A673 (cell line): Measurements from ENCODE around the gene PALD1. TPM values are rescaled to one million over a fixed set of nuclear protein-coding genes. Genes with fewer than 3 reads are reported as not detected.

ENCODE experiments used
- BruUV-seq: library from RNA; stranded (reverse); fragments of 400-500 nt; replicated peaks from 2 replicates; lab custom pipeline; 2021; lab: Mats Ljungman, UMichigan
- CTCF ChIA-PET: fragments of 300-600 bp; sonication (Branson Sonifier 250); formaldehyde crosslinking; loops from one replicate; lab custom pipeline; 2022; ENCODE audit warnings: antibody characterized with exemption; lab: Charles Lee
- POLR2A ChIA-PET: fragments of 300-600 bp; sonication (Branson Sonifier 250); formaldehyde crosslinking; loops from one replicate; lab custom pipeline; 2022; ENCODE audit warnings: antibody characterized with exemption; ENCODE audit not compliant: low non-redundant PET; lab: Charles Lee
- DNase-seq: peaks from one replicate; pipeline ENCODE4 v3.0.0-alpha.2; 2015; ENCODE audit warnings: low spot score
- H3K27ac ChIP-seq: fragments of 200-600 bp; sonication (generic); 2 replicates; pipeline ENCODE4 v1.5.1; 2016; ENCODE audit warnings: mixed run types, low read depth, mild to moderate bottlenecking, mixed read lengths, antibody characterized with exemption, low read length; ENCODE audit not compliant: poor library complexity, severe bottlenecking
- H3K27me3 ChIP-seq: fragments of 200-600 bp; sonication (generic); replicated peaks from 2 replicates; pipeline ENCODE4 v1.6.1; 2017; ENCODE audit warnings: mixed run types, low read depth, mild to moderate bottlenecking, mixed read lengths, antibody characterized with exemption, low read length; ENCODE audit not compliant: insufficient read depth, poor library complexity
- H3K36me3 ChIP-seq: fragments of 200-600 bp; sonication (generic); 2 replicates; pipeline ENCODE4 v1.6.1; 2016; ENCODE audit warnings: mixed run types, mild to moderate bottlenecking, mixed read lengths, antibody characterized with exemption, low read length; ENCODE audit not compliant: insufficient read depth, poor library complexity, severe bottlenecking
- H3K4me1 ChIP-seq: fragments of 200-600 bp; sonication (generic); 2 replicates; pipeline ENCODE4 v1.6.1; 2017; ENCODE audit warnings: mixed run types, mild to moderate bottlenecking, mixed read lengths, antibody characterized with exemption, low read length; ENCODE audit not compliant: insufficient read depth, poor library complexity, severe bottlenecking
- H3K4me3 ChIP-seq: fragments of 200-600 bp; sonication (generic); 2 replicates; pipeline ENCODE4 v1.5.1; 2016; ENCODE audit warnings: low read depth, mixed run types, mild to moderate bottlenecking, mixed read lengths, low read length; ENCODE audit not compliant: poor library complexity, severe bottlenecking
- H3K9me3 ChIP-seq: fragments of 200-600 bp; sonication (generic); 2 replicates; pipeline ENCODE4 v1.6.1; 2016; ENCODE audit warnings: mixed run types, low read depth, mild to moderate bottlenecking, mixed read lengths, antibody characterized with exemption, low read length; ENCODE audit not compliant: poor library complexity, severe bottlenecking
- EZH2 ChIP-seq: fragments of 200-600 bp; sonication (generic); IDR thresholded peaks from 2 replicates; pipeline ENCODE4 v1.6.1; 2017; ENCODE audit warnings: borderline replicate concordance, low read depth, mild to moderate bottlenecking, mixed read lengths, antibody characterized with exemption, low read length; ENCODE audit not compliant: poor library complexity, severe bottlenecking
- intact Hi-C: fragments of 100-400 bp; cut with micrococcal nuclease; formaldehyde crosslinking; loops from one replicate; pipeline ENCODE4 v1.10.0; 2022; ENCODE audit not compliant: unreplicated experiment
- total RNA-seq: library from RNA; stranded (reverse); gene quantifications from 2 replicates; pipeline ENCODE4 v1.2.3, GENCODE V29; 2021
- TF ChIP-seq, protein P1 (sequence below): fragments of 300-800, 200-600 bp; sonication (generic); conservative IDR thresholded peaks from 2 replicates; pipeline ENCODE4 v1.5.1; 2017; ENCODE audit warnings: low read depth, mild to moderate bottlenecking, antibody characterized with exemption, low read length, moderate library complexity, mixed read lengths

PALD1 gene
- total RNA-seq, 1 experiment from 2014 or later: 9.0 TPM

DNA sequence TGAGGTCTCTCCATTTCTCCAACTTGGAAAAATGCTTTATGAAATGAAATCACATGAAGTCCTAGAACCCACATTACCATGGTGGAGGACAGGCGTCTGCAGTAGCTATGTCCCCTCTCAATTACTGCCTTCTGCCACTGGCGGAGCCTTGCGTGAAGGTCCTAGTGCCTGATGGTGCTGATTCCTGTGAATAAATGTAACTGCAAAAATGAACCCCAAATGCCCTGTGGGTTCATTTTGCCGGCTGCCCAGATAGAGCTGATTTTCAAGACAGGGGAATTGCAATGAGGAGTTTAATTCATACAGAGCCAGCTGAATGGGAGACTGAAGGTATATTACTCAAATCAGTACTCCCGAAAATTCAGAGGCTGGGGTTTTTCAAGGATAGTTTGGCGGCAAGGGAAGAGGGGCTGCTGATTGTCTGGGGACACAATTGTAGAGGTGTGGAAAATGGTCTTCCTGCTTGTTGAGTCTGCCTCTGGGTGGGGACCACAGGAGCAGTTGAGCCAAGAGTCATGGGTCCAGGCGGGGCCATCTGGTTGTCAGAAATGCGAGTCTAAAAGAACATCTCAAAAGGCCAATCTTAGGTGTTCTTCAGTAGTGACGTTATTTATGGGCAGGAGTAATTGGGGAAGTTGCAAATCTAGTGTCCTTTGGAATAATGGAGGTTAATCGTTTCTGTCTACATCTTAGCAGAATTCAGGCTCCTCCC is 110.4 kb downstream of the PALD1 start:
- no peaks in the 10 kb centered on the region for H3K9me3 ChIP-seq
- no peak overlapping the region for H3K27ac ChIP-seq
- DNase-seq: no peak
- no peaks in the 10 kb centered on the region for H3K27me3 ChIP-seq
- TF ChIP-seq, protein P1, sequence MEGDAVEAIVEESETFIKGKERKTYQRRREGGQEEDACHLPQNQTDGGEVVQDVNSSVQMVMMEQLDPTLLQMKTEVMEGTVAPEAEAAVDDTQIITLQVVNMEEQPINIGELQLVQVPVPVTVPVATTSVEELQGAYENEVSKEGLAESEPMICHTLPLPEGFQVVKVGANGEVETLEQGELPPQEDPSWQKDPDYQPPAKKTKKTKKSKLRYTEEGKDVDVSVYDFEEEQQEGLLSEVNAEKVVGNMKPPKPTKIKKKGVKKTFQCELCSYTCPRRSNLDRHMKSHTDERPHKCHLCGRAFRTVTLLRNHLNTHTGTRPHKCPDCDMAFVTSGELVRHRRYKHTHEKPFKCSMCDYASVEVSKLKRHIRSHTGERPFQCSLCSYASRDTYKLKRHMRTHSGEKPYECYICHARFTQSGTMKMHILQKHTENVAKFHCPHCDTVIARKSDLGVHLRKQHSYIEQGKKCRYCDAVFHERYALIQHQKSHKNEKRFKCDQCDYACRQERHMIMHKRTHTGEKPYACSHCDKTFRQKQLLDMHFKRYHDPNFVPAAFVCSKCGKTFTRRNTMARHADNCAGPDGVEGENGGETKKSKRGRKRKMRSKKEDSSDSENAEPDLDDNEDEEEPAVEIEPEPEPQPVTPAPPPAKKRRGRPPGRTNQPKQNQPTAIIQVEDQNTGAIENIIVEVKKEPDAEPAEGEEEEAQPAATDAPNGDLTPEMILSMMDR: no peak
- TF ChIP-seq EZH2: no peak
- intact Hi-C loops: no loop called here
- ChIA-PET CTCF (no interaction called here), POLR2A (interaction anchor here (0.6 kb wide), 1 partner anchor 128 kb away, joined by 4 read pairs; no protein-coding TSS in a partner anchor)
- H3K36me3 ChIP-seq: no peaks in the 10 kb centered on the region
- H3K4me1 ChIP-seq: peaks cover 25% of the 10 kb centered on the region
- no TSS peak for BruUV-seq
- no peak overlapping the region for H3K4me3 ChIP-seq

DNA sequence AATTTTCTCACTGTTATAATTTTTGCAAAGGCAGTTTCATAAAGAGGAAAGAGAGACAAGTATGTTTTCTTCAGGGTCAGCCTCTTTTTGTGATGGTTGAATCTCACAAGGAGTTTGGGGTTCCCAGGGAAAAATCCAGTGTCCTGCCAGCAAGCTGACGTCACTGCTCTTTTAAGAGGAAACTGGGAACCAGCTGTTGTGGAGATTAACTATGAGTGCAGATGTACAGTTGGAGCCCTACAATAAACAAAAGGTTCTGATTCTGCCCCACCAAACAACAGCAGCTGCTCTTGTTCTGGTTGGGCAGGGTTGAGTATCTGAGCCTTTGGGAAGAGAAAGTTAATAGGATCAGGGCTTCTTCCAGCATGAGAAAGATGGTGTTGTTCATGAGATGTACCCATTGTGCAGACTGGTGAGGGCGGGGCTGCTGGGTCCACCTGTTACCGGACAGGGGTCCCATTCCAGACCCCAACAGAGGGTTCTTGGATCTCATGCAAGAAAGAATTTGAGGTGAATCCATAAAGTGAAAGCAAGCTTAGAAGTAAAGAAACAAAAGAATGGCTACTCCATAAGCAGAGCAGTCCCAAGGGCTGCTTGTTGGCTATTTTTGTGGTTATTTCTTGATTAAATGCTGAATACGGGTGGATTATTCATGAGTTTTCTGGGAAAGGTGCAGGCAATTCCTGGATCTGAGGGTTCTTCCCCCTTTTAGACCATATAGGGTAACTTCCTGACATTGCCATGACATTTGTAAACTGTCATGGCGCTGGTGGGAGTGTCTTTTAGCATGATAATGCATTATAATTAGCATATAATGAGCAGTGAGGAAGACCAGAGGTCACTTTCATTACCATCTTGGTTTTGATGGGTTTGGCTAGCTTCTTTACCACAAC is 111.4 kb downstream of the PALD1 start:
- H3K4me3 ChIP-seq: no peak overlapping the region
- CTCF ChIA-PET: no interaction called here
- H3K9me3 ChIP-seq: no peaks in the 10 kb centered on the region
- H3K27ac ChIP-seq: no peak overlapping the region
- no peaks in the 10 kb centered on the region for H3K27me3 ChIP-seq
- POLR2A ChIA-PET: no interaction called here
- H3K4me1 ChIP-seq: peaks cover 17% of the 10 kb centered on the region
- no peaks in the 10 kb centered on the region for H3K36me3 ChIP-seq
- no peak for DNase-seq
- intact Hi-C loops: no loop called here
- BruUV-seq: no TSS peak
- no peak for TF ChIP-seq EZH2
- TF ChIP-seq, protein P1: no peak

DNA sequence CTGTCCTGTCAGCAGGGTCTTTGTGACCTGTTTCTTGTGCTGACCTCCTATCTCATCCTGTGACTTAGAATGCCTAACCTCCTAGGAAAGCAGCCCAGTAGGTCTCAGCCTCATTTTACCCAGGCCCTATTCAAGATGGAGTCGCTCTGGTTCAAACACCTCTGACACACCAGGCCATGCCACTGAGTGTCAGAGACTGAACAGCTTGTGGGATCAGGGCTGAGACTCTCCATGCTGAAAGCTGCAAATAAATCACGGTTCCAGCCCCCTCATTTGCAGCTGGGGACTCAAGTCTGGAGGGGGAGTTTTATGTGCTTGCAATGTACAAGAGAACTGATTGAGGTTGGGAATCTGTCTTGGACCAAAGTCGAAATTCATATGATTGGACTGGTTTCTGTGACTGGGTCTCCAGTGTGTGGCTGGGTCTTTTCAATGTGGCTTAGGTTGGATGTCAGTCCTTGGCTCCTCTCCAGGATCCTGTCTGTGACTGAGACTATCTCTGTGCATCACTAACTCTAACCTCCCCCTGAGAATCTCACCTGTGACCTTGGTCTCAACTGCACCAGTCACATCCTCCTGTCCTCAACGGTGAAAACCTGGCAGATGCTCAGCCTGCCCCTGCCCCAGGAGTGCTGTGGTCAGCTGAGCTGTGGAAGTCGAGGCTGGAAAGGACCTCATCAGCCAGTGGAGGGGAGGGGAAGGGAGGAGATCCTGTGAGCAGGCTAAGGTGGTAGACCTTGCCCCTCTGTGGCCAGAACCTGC is 112.3 kb downstream of the PALD1 start:
- CTCF ChIA-PET: interaction anchor here (0.6 kb wide), 1 partner anchor 804 kb away, joined by 3 read pairs; no protein-coding TSS in a partner anchor
- no peak for DNase-seq

More for the DNA sequence above, 112.3 kb downstream of the PALD1 start:
- peaks cover 9% of the 10 kb centered on the region for H3K4me1 ChIP-seq
- POLR2A ChIA-PET: no interaction called here
- intact Hi-C loops: no loop called here
- H3K4me3 ChIP-seq: no peak overlapping the region
- no peak overlapping the region for H3K27ac ChIP-seq
- H3K36me3 ChIP-seq: no peaks in the 10 kb centered on the region
- no peaks in the 10 kb centered on the region for H3K9me3 ChIP-seq
- H3K27me3 ChIP-seq: no peaks in the 10 kb centered on the region
- TF ChIP-seq EZH2: no peak
- TF ChIP-seq, protein P1: no peak
- BruUV-seq: no TSS peak
